ENCODE results near the gene NDUFA1.
A peak's percentile ranks its signal among the peaks of the same experiment; 100 is the strongest.
"Not testable (repeated sequence)": the region's sequence is repeated elsewhere in the genome, so short reads cannot be mapped to it uniquely, and the experiment has no call there.

Gene NDUFA1

GRCh38 chrX:119871599-119872395 lies at the start of gene NDUFA1, which contains the start of gene RNF113A:
Gene NDUFA1, plus strand, starts transcription at chrX:119871832. Its CDS starts 80 bp downstream, at chrX:119871912.
Gene RNF113A, minus strand, starts transcription at chrX:119871733. Its CDS starts 120 bp downstream, at chrX:119871613.
- peak; percentile 79 for DNase-seq (ENCODE audit: low spot score)

GRCh38 chrX:119824221-119824620 lies 47.4 kb upstream of the NDUFA1 start:
- not testable (repeated sequence) for DNase-seq (ENCODE audit: low spot score)

GRCh38 chrX:119826399-119826959 lies 45.2 kb upstream of the NDUFA1 start:
- no peak for DNase-seq (ENCODE audit: low spot score)

GRCh38 chrX:119828446-119828845 lies 43.2 kb upstream of the NDUFA1 start:
- no peak for DNase-seq (ENCODE audit: low spot score)

GRCh38 chrX:119833905-119834304 lies 37.7 kb upstream of the NDUFA1 start:
- no peak for DNase-seq (ENCODE audit: low spot score)

- DNase-seq (ENCODE audit: low spot score) = peak; percentile 92
Observed at GRCh38 chrX:119852382-119853353, 19.0 kb upstream of the NDUFA1 start, which contains the start of gene UPF3B. Gene UPF3B, minus strand, starts transcription at chrX:119852963. Its CDS starts 35 bp downstream, at chrX:119852928.

GRCh38 chrX:119853444-119853843 lies 18.2 kb upstream of the NDUFA1 start:
- DNase-seq (ENCODE audit: low spot score) = peak; percentile 44

- DNase-seq (ENCODE audit: low spot score) = peak; percentile 49
Observed at GRCh38 chrX:119870626-119871131, 953 bp upstream of the NDUFA1 start.

- no peak for DNase-seq (ENCODE audit: low spot score)
Observed at GRCh38 chrX:119871245-119871598, 410 bp upstream of the NDUFA1 start.

GRCh38 chrX:119878740-119879139 lies 7.1 kb downstream of the NDUFA1 start:
- DNase-seq (ENCODE audit: low spot score) = no peak

GRCh38 chrX:119880076-119880475 lies 8.4 kb downstream of the NDUFA1 start:
- DNase-seq (ENCODE audit: low spot score) = no peak

GRCh38 chrX:119880552-119881437 lies 9.2 kb downstream of the NDUFA1 start:
- peak; percentile 49 for DNase-seq (ENCODE audit: low spot score)

- no peak for DNase-seq (ENCODE audit: low spot score)
Observed at GRCh38 chrX:119885554-119886428, 14.2 kb downstream of the NDUFA1 start.

GRCh38 chrX:119887721-119888425 lies 16.2 kb downstream of the NDUFA1 start:
- DNase-seq (ENCODE audit: low spot score) = peak; percentile 81

- not testable (repeated sequence) for DNase-seq (ENCODE audit: low spot score)
Observed at GRCh38 chrX:119890626-119891025, 19.0 kb downstream of the NDUFA1 start.

GRCh38 chrX:119891961-119892692 lies 20.5 kb downstream of the NDUFA1 start:
- not testable (repeated sequence) for DNase-seq (ENCODE audit: low spot score)

GRCh38 chrX:119895843-119896326 lies 24.3 kb downstream of the NDUFA1 start, which contains the start of gene AKAP14:
Gene AKAP14, plus strand, starts transcription at chrX:119895893. Its CDS starts 7,331 bp downstream, at chrX:119903224.
- DNase-seq (ENCODE audit: low spot score) = no peak

GRCh38 chrX:119899125-119899524 lies 27.5 kb downstream of the NDUFA1 start:
- no peak for DNase-seq (ENCODE audit: low spot score)
